ENCODE results near the gene AAK1.

DNA sequence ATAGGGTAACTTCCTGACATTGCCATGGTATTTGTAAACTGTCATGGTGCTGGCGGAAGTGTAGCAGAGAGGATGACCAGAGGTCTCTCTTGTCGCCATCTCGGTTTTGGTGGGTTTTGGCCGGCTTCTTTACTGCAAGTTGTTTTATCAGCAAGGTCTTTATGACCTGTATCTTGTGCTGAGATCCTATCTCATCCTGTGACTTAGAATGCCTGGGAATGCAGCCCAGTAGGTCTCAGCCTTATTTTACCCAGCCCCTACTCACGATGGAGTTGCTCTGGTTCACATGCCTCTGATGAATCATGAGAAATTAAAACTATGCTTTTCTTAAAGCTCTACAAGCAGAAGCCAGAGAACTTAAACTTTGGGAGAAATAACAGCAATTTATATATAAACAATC, 193.6 kb downstream of the AAK1 start:
- TF ChIP-seq, protein P1, sequence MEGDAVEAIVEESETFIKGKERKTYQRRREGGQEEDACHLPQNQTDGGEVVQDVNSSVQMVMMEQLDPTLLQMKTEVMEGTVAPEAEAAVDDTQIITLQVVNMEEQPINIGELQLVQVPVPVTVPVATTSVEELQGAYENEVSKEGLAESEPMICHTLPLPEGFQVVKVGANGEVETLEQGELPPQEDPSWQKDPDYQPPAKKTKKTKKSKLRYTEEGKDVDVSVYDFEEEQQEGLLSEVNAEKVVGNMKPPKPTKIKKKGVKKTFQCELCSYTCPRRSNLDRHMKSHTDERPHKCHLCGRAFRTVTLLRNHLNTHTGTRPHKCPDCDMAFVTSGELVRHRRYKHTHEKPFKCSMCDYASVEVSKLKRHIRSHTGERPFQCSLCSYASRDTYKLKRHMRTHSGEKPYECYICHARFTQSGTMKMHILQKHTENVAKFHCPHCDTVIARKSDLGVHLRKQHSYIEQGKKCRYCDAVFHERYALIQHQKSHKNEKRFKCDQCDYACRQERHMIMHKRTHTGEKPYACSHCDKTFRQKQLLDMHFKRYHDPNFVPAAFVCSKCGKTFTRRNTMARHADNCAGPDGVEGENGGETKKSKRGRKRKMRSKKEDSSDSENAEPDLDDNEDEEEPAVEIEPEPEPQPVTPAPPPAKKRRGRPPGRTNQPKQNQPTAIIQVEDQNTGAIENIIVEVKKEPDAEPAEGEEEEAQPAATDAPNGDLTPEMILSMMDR (IDR thresholded peaks at IDR 0.05; ENCODE audit: low read depth, low read length): no peak
- TF ChIP-seq EZH2phosphoT487 (IDR thresholded peaks at IDR 0.05; ENCODE audit: low read depth): no peak

Data from OCI-LY3 (cell line).